ENCODE measurements around the gene ANO10.

DNA sequence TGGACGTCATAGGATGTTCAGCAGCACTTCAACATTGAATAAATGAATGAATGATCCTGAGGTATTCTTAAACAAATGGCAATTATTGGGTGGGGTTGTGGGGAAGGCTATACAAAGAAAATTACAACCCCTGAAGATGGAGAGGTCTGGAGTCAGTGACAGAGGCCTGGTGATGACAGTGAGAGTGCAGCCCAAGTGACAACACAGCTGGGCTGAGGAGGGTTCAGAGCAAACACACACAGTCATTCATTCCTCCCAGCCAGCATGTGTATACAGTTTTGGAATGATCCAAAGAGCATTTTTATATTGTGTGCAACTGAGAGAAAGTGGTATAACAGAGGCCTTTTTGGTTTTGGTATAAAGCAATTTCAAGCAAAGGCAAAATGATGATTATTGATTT lies 148.1 kb downstream of the ANO10 start:
- TF ChIP-seq, protein P1, sequence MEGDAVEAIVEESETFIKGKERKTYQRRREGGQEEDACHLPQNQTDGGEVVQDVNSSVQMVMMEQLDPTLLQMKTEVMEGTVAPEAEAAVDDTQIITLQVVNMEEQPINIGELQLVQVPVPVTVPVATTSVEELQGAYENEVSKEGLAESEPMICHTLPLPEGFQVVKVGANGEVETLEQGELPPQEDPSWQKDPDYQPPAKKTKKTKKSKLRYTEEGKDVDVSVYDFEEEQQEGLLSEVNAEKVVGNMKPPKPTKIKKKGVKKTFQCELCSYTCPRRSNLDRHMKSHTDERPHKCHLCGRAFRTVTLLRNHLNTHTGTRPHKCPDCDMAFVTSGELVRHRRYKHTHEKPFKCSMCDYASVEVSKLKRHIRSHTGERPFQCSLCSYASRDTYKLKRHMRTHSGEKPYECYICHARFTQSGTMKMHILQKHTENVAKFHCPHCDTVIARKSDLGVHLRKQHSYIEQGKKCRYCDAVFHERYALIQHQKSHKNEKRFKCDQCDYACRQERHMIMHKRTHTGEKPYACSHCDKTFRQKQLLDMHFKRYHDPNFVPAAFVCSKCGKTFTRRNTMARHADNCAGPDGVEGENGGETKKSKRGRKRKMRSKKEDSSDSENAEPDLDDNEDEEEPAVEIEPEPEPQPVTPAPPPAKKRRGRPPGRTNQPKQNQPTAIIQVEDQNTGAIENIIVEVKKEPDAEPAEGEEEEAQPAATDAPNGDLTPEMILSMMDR (IDR thresholded peaks at IDR 0.05; ENCODE audit: insufficient read depth, low read depth, low read length), result no peak
- no peak for TF ChIP-seq EZH2 (IDR thresholded peaks at IDR 0.05; ENCODE audit: insufficient read depth, low read length)
